Measurements from ENCODE around the gene CHMP4A. TPM values are rescaled to one million over a fixed set of nuclear protein-coding genes. Genes with fewer than 3 reads are reported as not detected.

CHMP4A gene
- total and polyA plus RNA-seq, 2 of the 13 experiments (the other 11 are each of a cell fraction or from before 2014, with no cell fraction given), result 83.6 to 113 TPM

- TF ChIP-seq ZNF407 (CRISPR knock-in tag; IDR thresholded peaks at IDR 0.05; ENCODE audit: not compliant biosample characterization), result peak; percentile 98
- no peak for TF ChIP-seq KDM1A (CRISPR knock-in tag; IDR thresholded peaks at IDR 0.05)
- TF ChIP-seq FOXA1 (IDR thresholded peaks at IDR 0.05), result no peak
- TF ChIP-seq FOXA1 (CRISPR knock-in tag; IDR thresholded peaks at IDR 0.05), result peak; percentile 46
- peak; percentile 7 for TF ChIP-seq ZNF737 (CRISPR knock-in tag; IDR thresholded peaks at IDR 0.05; ENCODE audit: borderline replicate concordance)
- peak; percentile 9 for TF ChIP-seq RBM39 (IDR thresholded peaks at IDR 0.05; ENCODE audit: low read depth, low read length, poor library complexity, severe bottlenecking)
- no peak for TF ChIP-seq SRSF4 (IDR thresholded peaks at IDR 0.05; ENCODE audit: low read depth, low read length, poor library complexity, severe bottlenecking)
- TF ChIP-seq ZNF121 (CRISPR knock-in tag; IDR thresholded peaks at IDR 0.05), result peak; percentile 52
- TF ChIP-seq ZNF780A (CRISPR knock-in tag; IDR thresholded peaks at IDR 0.05), result peak; percentile 71; the same call in 1 of the 2 replicates
- TF ChIP-seq GMEB2 (CRISPR knock-in tag; IDR thresholded peaks at IDR 0.05; ENCODE audit: low read depth), result no peak; the same call in 1 of the 2 replicates
- TF ChIP-seq RFX5 (IDR thresholded peaks at IDR 0.05; ENCODE audit: low read depth, low read length), result peak; percentile 92
- peak; percentile 88 for TF ChIP-seq IKZF5 (CRISPR knock-in tag; IDR thresholded peaks at IDR 0.05)
- TF ChIP-seq MTA1 (CRISPR knock-in tag; IDR thresholded peaks at IDR 0.05; ENCODE audit: borderline replicate concordance), result peak; percentile 62
- TF ChIP-seq ERF (CRISPR knock-in tag; IDR thresholded peaks at IDR 0.05), result peak; percentile 40; the same call in 1 of the 2 replicates
- peak; percentile 68; the same call in 1 of the 2 replicates for TF ChIP-seq PHF21A (CRISPR knock-in tag; IDR thresholded peaks at IDR 0.05)
- TF ChIP-seq JUN (CRISPR knock-in tag; IDR thresholded peaks at IDR 0.05), result no peak; the same call in 1 of the 2 replicates
- no peak for TF ChIP-seq ZMAT5 (CRISPR knock-in tag; IDR thresholded peaks at IDR 0.05; ENCODE audit: borderline replicate concordance, low read depth)
Observed at GRCh38 chr14:24232645-24233537, 19.6 kb upstream of the CHMP4A start, which contains the start of gene GMPR2 (continued).

Data from HepG2 (cell line).